ENCODE data around the gene OLFML2A. TPM values are rescaled to one million over a fixed set of nuclear protein-coding genes. Genes with fewer than 3 reads are reported as not detected.

The OLFML2A gene
- total and polyA plus RNA-seq, 2 of the 4 experiments (the other 2 are of a cell fraction), result 2.0 to 5.9 TPM

- TF ChIP-seq ELK1 (IDR thresholded peaks at IDR 0.05; ENCODE audit: borderline replicate concordance, low read depth, low read length), result no peak
- TF ChIP-seq RAD21 (IDR thresholded peaks at IDR 0.05; ENCODE audit: low read length), result no peak
These were observed 80.7 kb downstream of the OLFML2A start (continued) for GRCh38 chr9:124857533-124858162.

- Histone ChIP-seq H3K79me1 (ENCODE audit: low read depth in 1 of 2, low read length in 2 of 2) (peaks cover 13 to 41% of the 10 kb centered on the region in 2 experiments), H4K20me1 (ENCODE audit: insufficient read depth, low read length) (peaks cover 62% of the 10 kb centered on the region), H3K9me1 (ENCODE audit: insufficient read depth, low read length) (peaks cover 4% of the 10 kb centered on the region; the same call in 1 of the 2 replicates), H2BK15ac (ENCODE audit: low read depth, low read length) (no peak overlapping the region), H2BK120ac (ENCODE audit: low read depth, low read length) (no peak overlapping the region), H3K4ac (ENCODE audit: low read depth, low read length) (no peak overlapping the region), H3K4me1 (ENCODE audit: control insufficient read depth, insufficient read depth, low read length) (peaks cover 9% of the 10 kb centered on the region), H4K8ac (ENCODE audit: low read depth in 2 of 2, low read length in 2 of 2) (no peak overlapping the region), H2AK9ac (replicated peaks; ENCODE audit: low read depth, low read length, poor library complexity) (peak overlapping the region; percentile 35), H4K5ac (ENCODE audit: low read depth, low read length) (no peak overlapping the region), H2BK5ac (ENCODE audit: low read depth, low read length, poor library complexity, severe bottlenecking) (no peak overlapping the region), H2AFZ (replicated peaks; ENCODE audit: low read length, poor library complexity) (no peak overlapping the region), H3K14ac (replicated peaks; ENCODE audit: low read depth, low read length) (no peak overlapping the region), H3K27ac (ENCODE audit: insufficient read depth, low read length) (no peak overlapping the region), H3K23ac (ENCODE audit: low read depth, low read length) (peak overlapping the region; percentile 8; the same call in 1 of the 2 replicates), H3K36me3 (ENCODE audit: control insufficient read depth, insufficient read depth, low read length) (peaks cover 49% of the 10 kb centered on the region), H3K9me3 (ENCODE audit: control insufficient read depth, insufficient read depth, low read length) (no peaks in the 10 kb centered on the region), H3K9ac (ENCODE audit: low read depth, low read length) (no peak overlapping the region), H3K27me3 (ENCODE audit: control insufficient read depth, insufficient read depth, low read length) (no peaks in the 10 kb centered on the region), H3K56ac (ENCODE audit: extremely low read depth, insufficient read depth, low read length) (no peak overlapping the region), H3K4me3 (ENCODE audit: insufficient read depth, low read depth, low read length) (no peak overlapping the region), H3K4me2 (ENCODE audit: low read depth, low read length) (no peak overlapping the region), H2AK5ac (ENCODE audit: low read depth, low read length) (no peak overlapping the region), H2BK20ac (ENCODE audit: low read depth, low read length) (no peak overlapping the region), H3K18ac (ENCODE audit: low read depth, low read length) (no peak overlapping the region), H4K91ac (ENCODE audit: insufficient read depth, low read depth, low read length) (no peak overlapping the region)
- intact Hi-C loops (cut with micrococcal nuclease), result loop anchor here (10.0 kb wide), 1 partner anchor 244 kb away; no protein-coding TSS in a partner anchor
- DNase-seq, result no peak
- CTCF ChIA-PET, result no interaction called here
- dilution Hi-C loops (cut with HindIII; ENCODE audit: low sequenced_read_pairs, unreplicated experiment), result no loop called here
- no peak for TF ChIP-seq RFX5 (IDR thresholded peaks at IDR 0.05; ENCODE audit: low read depth, low read length)
- no peak for TF ChIP-seq SMC3 (IDR thresholded peaks at IDR 0.05; ENCODE audit: low read depth, low read length)
- TF ChIP-seq CHD1 (IDR thresholded peaks at IDR 0.05; ENCODE audit: low read depth, low read length), result no peak
- no peak for TF ChIP-seq MXI1 (IDR thresholded peaks at IDR 0.05; ENCODE audit: borderline replicate concordance, low read depth, low read length)
- TF ChIP-seq MAFK (IDR thresholded peaks at IDR 0.05; ENCODE audit: low read depth, low read length), result no peak
- no peak for TF ChIP-seq ELK1 (IDR thresholded peaks at IDR 0.05; ENCODE audit: borderline replicate concordance, low read depth, low read length)
- no peak for TF ChIP-seq FOS (IDR thresholded peaks at IDR 0.05; ENCODE audit: low read depth, low read length)
- TF ChIP-seq CTCF (conservative IDR thresholded peaks at IDR 0.05; ENCODE audit: low read depth, low read length), result no peak
- no peak for TF ChIP-seq NFE2L2 (IDR thresholded peaks at IDR 0.05; ENCODE audit: low read depth, low read length)
- no peak for TF ChIP-seq POLR2A (IDR thresholded peaks at IDR 0.05; ENCODE audit: low read depth, low read length)
- ATAC-seq (ENCODE audit: low read depth), result no peak
- BruUV-seq (replicated peaks), result no TSS peak
- 81% methylated on average over 3 of the region's 9 CpGs; no CpG with 5 or more reads in 1 of the 2 experiments for WGBS, 2 experiments (ENCODE audit: extremely low coverage in 2 of 2, insufficient read length in 1 of 2)
- in situ Hi-C loops (cut with MboI; ENCODE audit: low sequenced_read_pairs), result no loop called here
- POLR2A ChIA-PET (ENCODE audit: unreplicated experiment), result no interaction called here
These were observed 81.6 kb downstream of the OLFML2A start for GRCh38 chr9:124858330-124859046.
